GM12878 (cell line): ENCODE measurements around the gene UVRAG. TPM values are rescaled to one million over a fixed set of nuclear protein-coding genes. Genes with fewer than 3 reads are reported as not detected.

Experiments used
- ATAC-seq: fragments of 200-7000 bp; cut with Tn5 transposase; 3 replicates; pipeline ENCODE4 v1.9.1; 2020; ENCODE audit warnings: mild to moderate bottlenecking, moderate library complexity
- BruUV-seq: library from RNA; stranded (reverse); fragments of 400-500 nt; replicated peaks from 2 replicates; lab custom pipeline; 2021; lab: Mats Ljungman, UMichigan
- CTCF ChIA-PET: fragments of 300-600 bp; sonication (Branson Sonifier 250); formaldehyde crosslinking; extraction: SDS; loops from one replicate; lab custom pipeline; 2021; ENCODE audit warnings: inconsistent platforms; lab: Yijun Ruan, JAX
- POLR2A ChIA-PET: fragments of 350-600 bp; formaldehyde crosslinking; extraction: SDS; loops from one replicate; lab custom pipeline; 2021; ENCODE audit warnings: inconsistent platforms; lab: Charles Lee
- RAD21 ChIA-PET: fragments of 300-600 bp; sonication (Branson Sonifier 250); formaldehyde crosslinking; loops from one replicate; lab custom pipeline; 2023; ENCODE audit warnings: antibody characterized with exemption; ENCODE audit not compliant: unreplicated experiment; lab: Charles Lee
- SMC1A ChIA-PET: fragments of 300-600 bp; sonication (Branson Sonifier 250); formaldehyde crosslinking; loops from one replicate; lab custom pipeline; 2023; ENCODE audit not compliant: unreplicated experiment, uncharacterized antibody; lab: Charles Lee
- DNase-seq: peaks from one replicate; pipeline ENCODE4 v3.0.0-alpha.2; 2011; ENCODE audit warnings: low read depth, low spot score
- FAIRE-seq: peaks from 3 replicates; lab custom pipeline; 2011; peaks lifted over from hg19 to GRCh38; lab: Jason Lieb, UNC
- H2AFZ ChIP-seq: 2 replicates; pipeline ENCODE4 v1.6.0; 2011; ENCODE audit warnings: low read depth, low read length, control low read depth; ENCODE audit not compliant: control insufficient read depth
- H3K27ac ChIP-seq: 2 replicates; pipeline ENCODE4 v1.5.1; 2011; ENCODE audit warnings: control low read depth; ENCODE audit not compliant: control insufficient read depth, insufficient read depth
- H3K27me3 ChIP-seq, 2 experiments: replicated peaks in 1 of 2; 2 replicates each; pipeline versions ENCODE4 v1.6.0 to v1.6.1; 2011; ENCODE audit warnings: low read length in 1 of 2; ENCODE audit not compliant: control insufficient read depth in 2 of 2, insufficient read depth in 2 of 2
- H3K36me3 ChIP-seq, 2 experiments: 2 replicates each; pipeline ENCODE4 v1.5.1; 2011; ENCODE audit warnings: low read length in 1 of 2; ENCODE audit not compliant: control insufficient read depth in 2 of 2, insufficient read depth in 2 of 2
- H3K4me1 ChIP-seq: 2 replicates; pipeline ENCODE4 v1.6.1; 2011; ENCODE audit warnings: mild to moderate bottlenecking, low read length, moderate library complexity, mixed read lengths; ENCODE audit not compliant: control insufficient read depth, insufficient read depth
- H3K4me2 ChIP-seq: 2 replicates; pipeline ENCODE4 v1.6.0; 2011; ENCODE audit warnings: control low read depth; ENCODE audit not compliant: control insufficient read depth, insufficient read depth
- H3K4me3 ChIP-seq: fragments of 200-600 bp; sonication (generic); 2 replicates; pipeline ENCODE4 v1.5.1; 2016
- H3K79me2 ChIP-seq: 2 replicates; pipeline ENCODE4 v1.6.0; 2011; ENCODE audit warnings: low read length; ENCODE audit not compliant: control insufficient read depth, insufficient read depth
- H3K9ac ChIP-seq: 2 replicates; pipeline ENCODE4 v1.8.0; 2011; ENCODE audit warnings: low read length, control low read depth, mixed read lengths; ENCODE audit not compliant: control insufficient read depth, insufficient read depth
- H3K9me3 ChIP-seq: replicated peaks from 3 replicates; pipeline ENCODE4 v1.5.1; 2011; ENCODE audit warnings: mild to moderate bottlenecking, low read length; ENCODE audit not compliant: control insufficient read depth, insufficient read depth
- H4K20me1 ChIP-seq: 2 replicates; pipeline ENCODE4 v1.6.0; 2011; ENCODE audit not compliant: control insufficient read depth, insufficient read depth
- BACH1 ChIP-seq: fragments of 450-650 bp; IDR thresholded peaks from 2 replicates; pipeline ENCODE4 v1.6.1; 2017; ENCODE audit warnings: mild to moderate bottlenecking, borderline replicate concordance
- BHLHE40 ChIP-seq, 2 experiments: fragments of 450-650 bp in 1 of 2; IDR thresholded peaks; 2 replicates each; pipeline ENCODE4 v1.6.1; 2011 to 2017; ENCODE audit warnings: low read depth in 2 of 2, borderline replicate concordance in 1 of 2, improper control_type of control experiment in 1 of 2, low read length in 1 of 2, mild to moderate bottlenecking in 1 of 2
- CBX5 ChIP-seq: sonication (generic); IDR thresholded peaks from 2 replicates; pipeline ENCODE4 v1.6.1; 2016; ENCODE audit warnings: low read depth, moderate library complexity, mild to moderate bottlenecking, inconsistent platforms
- EP300 ChIP-seq, 2 experiments: fragments of 150-350 bp in 1 of 2; IDR thresholded peaks; 2 replicates each; pipeline ENCODE4 v1.6.1; 2011 to 2012; ENCODE audit warnings: low read depth in 2 of 2, low read length in 2 of 2, borderline replicate concordance in 1 of 2, improper control_type of control experiment in 1 of 2, inconsistent platforms in 1 of 2; ENCODE audit not compliant: control insufficient read depth in 1 of 2
- JUND ChIP-seq: IDR thresholded peaks from 2 replicates; pipeline ENCODE4 v1.6.1; 2012; ENCODE audit warnings: low read depth, mild to moderate bottlenecking, low read length, improper control_type of control experiment, moderate library complexity
- MEF2A ChIP-seq: IDR thresholded peaks from 2 replicates; pipeline ENCODE4 v1.6.1; 2011; ENCODE audit warnings: low read depth, mild to moderate bottlenecking, low read length, moderate library complexity; ENCODE audit not compliant: insufficient read depth
- NBN ChIP-seq: fragments of 450-650 bp; IDR thresholded peaks from 2 replicates; pipeline ENCODE4 v1.6.1; 2016
- NFXL1 ChIP-seq: fragments of 450-650 bp; IDR thresholded peaks from 2 replicates; pipeline ENCODE4 v1.6.1; 2017; ENCODE audit warnings: antibody characterized with exemption, mild to moderate bottlenecking, borderline replicate concordance
- NFYA ChIP-seq: IDR thresholded peaks from 2 replicates; pipeline ENCODE4 v1.6.1; 2011; ENCODE audit warnings: low read depth, mild to moderate bottlenecking, low read length, improper control_type of control experiment, borderline replicate concordance
- POU2F2 ChIP-seq: IDR thresholded peaks from 3 replicates; pipeline ENCODE4 v1.6.1; 2011; ENCODE audit warnings: low read depth, mild to moderate bottlenecking, low read length, borderline replicate concordance
- RB1 ChIP-seq: fragments of 450-650 bp; formaldehyde crosslinking; IDR thresholded peaks from 2 replicates; pipeline ENCODE4 v1.6.1; 2017; ENCODE audit warnings: mild to moderate bottlenecking, borderline replicate concordance
- RCOR1 ChIP-seq: conservative IDR thresholded peaks from 2 replicates; pipeline ENCODE4 v1.6.1; 2012; ENCODE audit warnings: low read depth, low read length, improper control_type of control experiment
- RUNX3 ChIP-seq: IDR thresholded peaks from 2 replicates; pipeline ENCODE4 v1.6.1; 2012; ENCODE audit warnings: low read length, inconsistent platforms
- STAT3 ChIP-seq: IDR thresholded peaks from 2 replicates; pipeline ENCODE4 v1.6.1; 2011; ENCODE audit warnings: low read depth, low read length, improper control_type of control experiment
- SUZ12 ChIP-seq: fragments of 200-600 bp; sonication (generic); IDR thresholded peaks from one replicate; pipeline ENCODE4 v1.6.1; 2018; ENCODE audit warnings: antibody characterized with exemption, mild to moderate bottlenecking; ENCODE audit not compliant: unreplicated experiment
- TAF1 ChIP-seq: IDR thresholded peaks from 2 replicates; pipeline ENCODE4 v1.6.1; 2011; ENCODE audit warnings: mild to moderate bottlenecking, low read depth, low read length, borderline replicate concordance
- WGBS: methylation state at CpG from one replicate; pipeline ENCODE4 v1.1.6; 2016; ENCODE audit warnings: low lambda C conversion rate; ENCODE audit not compliant: insufficient replicate concordance, insufficient coverage; ENCODE audit errors: missing lambda C conversion rate; 5-methylcytosine and 5-hydroxymethylcytosine counted together
- in situ Hi-C: fragments of 300-500 bp; cut with MboI; formaldehyde crosslinking; loops from 9 replicates; pipeline ENCODE4 v1.14.3; 2018; ENCODE audit warnings: mixed read lengths
- intact Hi-C: fragments of 100-400 bp; cut with micrococcal nuclease; formaldehyde crosslinking; loops from one replicate; pipeline ENCODE4 v1.14.2; 2022; ENCODE audit not compliant: unreplicated experiment
- polyA plus RNA-seq, 11 experiments: library from polyadenylated mRNA; depleted of rRNA in 4 of 11; unstranded in 6 of 11; stranded (reverse) in 5 of 11; fragments of >200 nt; fragmentation: Nextera tagmentation in 4 of 11; fragmentation: Illumina TruSeq in 1 of 11; extraction: Ambion mirVana in 4 of 11; extraction: Trizol in 1 of 11; gene quantifications; 1 replicate in 1 of 11; 2 replicates in 10 of 11; pipeline versions ENCODE4 v1.2.1 to v1.2.3, GENCODE V29; 2011 to 2016; ENCODE audit warnings: inconsistent platforms in 2 of 11, missing spikeins in 2 of 11, low read depth in 1 of 11
- total RNA-seq, 4 experiments: library from RNA; depleted of rRNA in 3 of 4; stranded (reverse); fragments of >200 nt in 3 of 4; fragmentation: Illumina TruSeq in 1 of 4; extraction: Trizol in 1 of 4; gene quantifications; 2 replicates each; pipeline versions ENCODE4 v1.2.1 to v1.2.3, GENCODE V29; 2013 to 2021
- TF ChIP-seq, protein P1 (sequence below): fragments of 150-350 bp; IDR thresholded peaks from 2 replicates; pipeline ENCODE4 v1.6.1; 2016; ENCODE audit warnings: low read depth, low read length
- TF ChIP-seq, protein P2 (sequence below): fragments of 450-650 bp; formaldehyde crosslinking; IDR thresholded peaks from 2 replicates; pipeline ENCODE4 v1.4.0; 2022; ENCODE audit warnings: mild to moderate bottlenecking, moderate library complexity

UVRAG gene
- total and polyA plus RNA-seq, 10 of the 15 experiments (the other 5 are each of a cell fraction or from before 2014, with no cell fraction given) = 7.0 to 43.4 (median 37.0) TPM

DNA sequence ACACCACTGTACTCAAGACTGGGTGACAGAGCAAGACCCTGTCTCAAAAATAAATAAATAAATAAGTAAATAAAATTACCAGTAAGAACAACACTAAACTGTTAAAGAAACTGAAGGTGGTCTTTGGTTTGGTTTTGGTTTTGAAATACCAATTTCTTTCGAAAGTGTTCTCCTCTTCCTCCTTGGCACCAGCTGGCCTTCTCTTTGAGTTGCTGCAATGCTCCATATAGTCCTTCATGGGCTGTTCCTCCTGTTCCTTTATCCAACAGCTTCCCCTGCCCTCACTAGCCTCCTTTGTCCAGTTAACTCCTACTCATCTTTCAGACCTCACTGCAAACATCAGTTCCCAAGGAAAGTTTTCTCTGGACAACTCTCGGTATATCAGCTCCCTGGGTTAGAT lies 5.0 kb upstream of the UVRAG start:
- no peak for FAIRE-seq
- H3K79me2 ChIP-seq = peaks cover 33% of the 10 kb centered on the region
- H4K20me1 ChIP-seq = no peaks in the 10 kb centered on the region
- peak overlapping the region; percentile 85 for H3K27ac ChIP-seq
- BruUV-seq = no TSS peak
- ChIA-PET POLR2A (interaction anchor here (0.9 to 8.7 kb wide), 7 partner anchors 8 to 63 kb away, joined by 3 to 173 read pairs (median 6); no protein-coding TSS in a partner anchor), CTCF (interaction anchor here (0.7 to 13.1 kb wide), 7 partner anchors 10 to 342 kb away, joined by 3 to 183 read pairs (median 8); no protein-coding TSS in a partner anchor), SMC1A (interaction anchor here (1.1 to 6.5 kb wide), 8 partner anchors 15 to 425 kb away, joined by 3 to 111 read pairs (median 7); no protein-coding TSS in a partner anchor), RAD21 (interaction anchor here (1.0 to 10.4 kb wide), 4 partner anchors 16 to 64 kb away, joined by 3 to 111 read pairs (median 56); no protein-coding TSS in a partner anchor)
- H2AFZ ChIP-seq = peak overlapping the region; percentile 38; the same call in 1 of the 2 replicates
- intact Hi-C loops (loop anchor here (10.0 kb wide), 1 partner anchor 1815 kb away; no protein-coding TSS in a partner anchor), in situ Hi-C loops (loop anchor here (5.0 kb wide), 2 partner anchors 57 to 342 kb away; no protein-coding TSS in a partner anchor)
- H3K9me3 ChIP-seq = no peaks in the 10 kb centered on the region
- H3K4me2 ChIP-seq = peak overlapping the region; percentile 88
- H3K9ac ChIP-seq = peak overlapping the region; percentile 43
- peaks cover 41% of the 10 kb centered on the region for H3K4me1 ChIP-seq
- no peak for DNase-seq
- H3K27me3 ChIP-seq = no peaks in the 10 kb centered on the region
- peak overlapping the region; percentile 86 for H3K4me3 ChIP-seq
- H3K36me3 ChIP-seq = no peaks in the 10 kb centered on the region
- 47% methylated on average over 2 of the region's 2 CpGs for WGBS
- ATAC-seq = no peak
- no peak for TF ChIP-seq NFYA
- TF ChIP-seq, protein P1, sequence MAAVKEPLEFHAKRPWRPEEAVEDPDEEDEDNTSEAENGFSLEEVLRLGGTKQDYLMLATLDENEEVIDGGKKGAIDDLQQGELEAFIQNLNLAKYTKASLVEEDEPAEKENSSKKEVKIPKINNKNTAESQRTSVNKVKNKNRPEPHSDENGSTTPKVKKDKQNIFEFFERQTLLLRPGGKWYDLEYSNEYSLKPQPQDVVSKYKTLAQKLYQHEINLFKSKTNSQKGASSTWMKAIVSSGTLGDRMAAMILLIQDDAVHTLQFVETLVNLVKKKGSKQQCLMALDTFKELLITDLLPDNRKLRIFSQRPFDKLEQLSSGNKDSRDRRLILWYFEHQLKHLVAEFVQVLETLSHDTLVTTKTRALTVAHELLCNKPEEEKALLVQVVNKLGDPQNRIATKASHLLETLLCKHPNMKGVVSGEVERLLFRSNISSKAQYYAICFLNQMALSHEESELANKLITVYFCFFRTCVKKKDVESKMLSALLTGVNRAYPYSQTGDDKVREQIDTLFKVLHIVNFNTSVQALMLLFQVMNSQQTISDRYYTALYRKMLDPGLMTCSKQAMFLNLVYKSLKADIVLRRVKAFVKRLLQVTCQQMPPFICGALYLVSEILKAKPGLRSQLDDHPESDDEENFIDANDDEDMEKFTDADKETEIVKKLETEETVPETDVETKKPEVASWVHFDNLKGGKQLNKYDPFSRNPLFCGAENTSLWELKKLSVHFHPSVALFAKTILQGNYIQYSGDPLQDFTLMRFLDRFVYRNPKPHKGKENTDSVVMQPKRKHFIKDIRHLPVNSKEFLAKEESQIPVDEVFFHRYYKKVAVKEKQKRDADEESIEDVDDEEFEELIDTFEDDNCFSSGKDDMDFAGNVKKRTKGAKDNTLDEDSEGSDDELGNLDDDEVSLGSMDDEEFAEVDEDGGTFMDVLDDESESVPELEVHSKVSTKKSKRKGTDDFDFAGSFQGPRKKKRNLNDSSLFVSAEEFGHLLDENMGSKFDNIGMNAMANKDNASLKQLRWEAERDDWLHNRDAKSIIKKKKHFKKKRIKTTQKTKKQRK = no peak
- TF ChIP-seq SUZ12 = no peak
- no peak for TF ChIP-seq NBN
- no peak for TF ChIP-seq CBX5
- TF ChIP-seq MEF2A = no peak
- no peak for TF ChIP-seq JUND
- TF ChIP-seq RUNX3 = no peak
- no peak for TF ChIP-seq BACH1
- TF ChIP-seq RB1 = no peak
- TF ChIP-seq STAT3 = no peak
- no peak for TF ChIP-seq RCOR1
- no peak for TF ChIP-seq POU2F2
- no peak for TF ChIP-seq NFXL1
- TF ChIP-seq EP300 (IDR thresholded peaks at IDR 0.05; ENCODE audit: borderline replicate concordance in 1 of 2, control insufficient read depth in 1 of 2, low read depth in 2 of 2, low read length in 2 of 2) = no peak
- no peak for TF ChIP-seq TAF1
- TF ChIP-seq BHLHE40 (IDR thresholded peaks at IDR 0.05; ENCODE audit: borderline replicate concordance in 1 of 2, low read depth in 2 of 2, low read length in 1 of 2) = no peak
- TF ChIP-seq, protein P2, sequence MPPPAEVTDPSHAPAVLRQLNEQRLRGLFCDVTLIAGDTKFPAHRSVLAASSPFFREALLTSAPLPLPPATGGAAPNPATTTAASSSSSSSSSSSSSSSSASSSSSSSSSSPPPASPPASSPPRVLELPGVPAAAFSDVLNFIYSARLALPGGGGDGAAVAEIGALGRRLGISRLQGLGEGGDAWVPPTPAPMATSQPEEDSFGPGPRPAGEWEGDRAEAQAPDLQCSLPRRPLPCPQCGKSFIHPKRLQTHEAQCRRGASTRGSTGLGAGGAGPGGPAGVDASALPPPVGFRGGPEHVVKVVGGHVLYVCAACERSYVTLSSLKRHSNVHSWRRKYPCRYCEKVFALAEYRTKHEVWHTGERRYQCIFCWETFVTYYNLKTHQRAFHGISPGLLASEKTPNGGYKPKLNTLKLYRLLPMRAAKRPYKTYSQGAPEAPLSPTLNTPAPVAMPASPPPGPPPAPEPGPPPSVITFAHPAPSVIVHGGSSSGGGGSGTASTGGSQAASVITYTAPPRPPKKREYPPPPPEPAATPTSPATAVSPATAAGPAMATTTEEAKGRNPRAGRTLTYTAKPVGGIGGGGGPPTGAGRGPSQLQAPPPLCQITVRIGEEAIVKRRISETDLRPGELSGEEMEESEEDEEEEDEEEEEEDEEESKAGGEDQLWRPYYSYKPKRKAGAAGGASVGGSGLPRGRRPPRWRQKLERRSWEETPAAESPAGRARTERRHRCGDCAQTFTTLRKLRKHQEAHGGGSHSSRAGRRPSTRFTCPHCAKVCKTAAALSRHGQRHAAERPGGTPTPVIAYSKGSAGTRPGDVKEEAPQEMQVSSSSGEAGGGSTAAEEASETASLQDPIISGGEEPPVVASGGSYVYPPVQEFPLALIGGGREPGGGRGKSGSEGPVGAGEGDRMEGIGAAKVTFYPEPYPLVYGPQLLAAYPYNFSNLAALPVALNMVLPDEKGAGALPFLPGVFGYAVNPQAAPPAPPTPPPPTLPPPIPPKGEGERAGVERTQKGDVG (CRISPR knock-in tag) = no peak
